Glomerular visceral epithelial cell (primary cell): Measurements from ENCODE around the gene SBF2.

Source experiments
- DNase-seq: peaks from one replicate; pipeline ENCODE4 v3.0.0-alpha.2; 2016; ENCODE audit errors: extremely low spot score

The SBF2 gene

DNA sequence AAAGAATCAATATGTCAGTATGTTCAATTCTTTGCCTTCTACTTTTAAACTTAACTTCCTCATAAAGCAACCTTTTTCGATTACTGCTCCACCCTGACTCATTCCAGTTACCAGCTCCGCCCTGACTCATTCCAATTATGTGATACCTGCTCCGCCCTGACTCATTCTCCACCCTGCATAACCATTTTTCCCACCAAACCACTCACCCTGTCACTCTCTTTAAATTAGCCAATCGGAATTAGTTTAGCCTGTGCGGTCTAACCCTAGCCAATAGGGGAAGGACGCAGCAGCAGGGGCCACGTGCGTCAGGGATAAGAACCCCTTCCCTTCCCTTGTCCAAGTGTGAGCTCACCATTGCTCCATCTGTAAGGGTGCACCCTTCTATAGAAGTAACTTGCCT, 393.8 kb downstream of the SBF2 start:
- peak; percentile 65 for DNase-seq

GRCh38 chr11:9899676-9900075, 394.3 kb downstream of the SBF2 start:
- DNase-seq = no peak

GRCh38 chr11:9896902-9897301, 397.1 kb downstream of the SBF2 start:
- no peak for DNase-seq

DNA sequence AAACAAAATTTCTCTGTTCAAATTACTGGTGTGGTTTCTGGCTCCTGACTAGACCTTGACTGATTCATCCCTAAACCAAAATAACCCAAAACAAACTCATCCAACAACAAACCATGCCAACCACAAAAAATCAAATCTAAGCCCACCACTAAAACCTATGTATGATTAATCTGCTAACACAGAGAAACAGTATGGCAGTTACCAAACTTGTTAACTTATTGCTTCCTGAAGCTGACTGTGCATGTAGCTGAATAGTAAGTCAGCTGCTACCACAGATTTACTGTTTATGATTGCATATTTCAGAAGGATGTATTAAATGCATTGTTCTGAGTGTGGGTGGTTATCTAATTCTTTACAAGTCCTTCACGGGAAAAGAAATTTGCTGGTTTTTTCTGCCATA, 399.0 kb downstream of the SBF2 start:
- DNase-seq = peak; percentile 15

DNA sequence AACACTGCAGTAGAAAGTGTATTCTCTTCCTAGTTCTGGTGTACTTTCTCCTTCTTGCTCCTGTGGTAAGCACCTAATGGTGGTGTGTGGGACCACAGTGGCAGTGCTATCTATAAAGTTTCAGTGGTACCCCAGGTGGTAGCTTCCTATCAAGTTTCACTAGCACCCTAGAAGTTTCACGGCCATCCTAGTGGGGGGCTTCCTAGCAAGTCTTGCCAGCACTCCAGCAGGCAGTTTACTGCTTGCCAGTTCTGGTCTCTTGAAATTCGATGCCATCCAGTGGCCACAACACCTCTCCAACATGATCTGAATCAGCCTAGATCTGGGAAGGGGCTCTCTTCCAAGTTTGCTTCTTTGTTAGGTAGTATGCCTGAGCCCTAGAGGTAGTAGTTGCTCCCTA, 400.5 kb downstream of the SBF2 start:
- DNase-seq = no peak

DNA sequence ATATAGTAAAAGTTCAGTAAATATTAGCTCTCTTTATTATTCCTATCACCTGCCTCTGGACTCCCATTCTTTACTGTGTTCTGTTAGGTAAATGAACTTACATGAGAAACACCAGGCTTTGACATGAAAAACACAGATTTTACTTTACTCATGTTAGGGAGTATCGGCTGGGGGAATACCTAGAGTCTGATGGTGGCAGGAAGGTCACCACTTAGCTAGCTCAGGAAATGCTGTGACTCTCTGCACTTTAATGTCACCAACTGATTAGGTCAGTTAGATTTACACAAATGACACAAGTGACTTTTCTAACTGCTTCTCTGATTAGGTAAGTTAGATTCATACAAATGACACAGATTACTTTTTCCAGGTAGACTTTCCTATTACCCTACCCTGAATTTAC, 405.1 kb downstream of the SBF2 start:
- DNase-seq = no peak

DNA sequence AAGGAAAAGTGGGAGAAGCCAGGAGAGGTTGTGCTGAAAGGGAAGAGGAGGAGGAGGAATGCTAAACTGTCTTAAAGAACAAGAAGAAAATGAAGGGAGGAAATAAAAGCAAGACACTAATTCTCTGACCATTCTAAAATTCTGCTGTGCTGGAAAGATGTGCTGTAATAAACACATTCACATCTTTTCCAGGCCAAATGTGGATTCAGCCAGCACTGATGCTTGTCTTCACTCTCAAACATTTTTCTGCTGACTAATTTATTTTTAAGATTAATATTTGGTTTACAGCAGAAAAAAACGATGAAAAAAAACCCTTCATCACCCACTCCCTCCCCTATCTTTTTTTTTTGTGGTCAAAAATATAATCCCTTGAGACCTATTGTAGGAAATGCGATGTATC, 406.5 kb downstream of the SBF2 start:
- no peak for DNase-seq

- DNase-seq = no peak
Measured at GRCh38 chr11:9886595-9886994, 407.4 kb downstream of the SBF2 start.

- no peak for DNase-seq
Measured at GRCh38 chr11:9884601-9885000, 409.4 kb downstream of the SBF2 start.

DNA sequence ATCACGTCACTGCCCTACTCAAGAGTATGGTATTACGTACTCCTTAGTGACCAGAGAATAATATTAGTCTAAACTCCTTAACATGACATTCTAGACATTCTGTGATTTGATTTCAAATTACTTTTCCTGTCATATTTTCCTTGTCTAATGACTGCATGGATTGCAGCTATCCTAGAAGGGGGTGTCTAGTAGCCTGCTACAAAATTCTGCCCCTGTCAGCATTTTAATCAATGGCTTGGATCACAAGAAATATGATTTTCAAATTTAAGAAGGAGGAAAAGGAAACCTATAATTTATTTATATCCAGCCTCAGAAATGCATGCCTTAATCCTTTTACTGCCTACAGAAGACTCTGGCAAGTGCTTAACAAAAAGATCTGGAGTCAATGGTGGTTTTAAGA, 413.4 kb downstream of the SBF2 start:
- no peak for DNase-seq

DNA sequence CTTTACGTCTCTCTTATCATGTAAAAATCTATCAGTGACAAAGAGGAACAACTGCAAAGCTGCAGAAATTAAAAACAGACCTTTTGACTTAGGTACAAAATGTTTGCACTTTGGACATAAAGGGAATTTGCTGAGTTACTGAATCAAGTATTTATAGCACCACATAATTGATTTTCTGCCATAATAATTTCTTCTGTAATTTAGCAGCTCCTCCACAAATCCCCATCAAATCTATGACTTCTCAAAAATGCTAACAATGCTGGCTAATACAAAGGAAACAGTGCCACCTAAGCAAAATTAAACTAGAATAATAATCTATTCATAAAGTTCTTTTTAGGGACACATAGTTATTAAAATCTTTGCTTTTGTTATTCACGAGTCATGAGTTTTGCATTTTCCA, 415.1 kb downstream of the SBF2 start:
- DNase-seq = no peak

DNA sequence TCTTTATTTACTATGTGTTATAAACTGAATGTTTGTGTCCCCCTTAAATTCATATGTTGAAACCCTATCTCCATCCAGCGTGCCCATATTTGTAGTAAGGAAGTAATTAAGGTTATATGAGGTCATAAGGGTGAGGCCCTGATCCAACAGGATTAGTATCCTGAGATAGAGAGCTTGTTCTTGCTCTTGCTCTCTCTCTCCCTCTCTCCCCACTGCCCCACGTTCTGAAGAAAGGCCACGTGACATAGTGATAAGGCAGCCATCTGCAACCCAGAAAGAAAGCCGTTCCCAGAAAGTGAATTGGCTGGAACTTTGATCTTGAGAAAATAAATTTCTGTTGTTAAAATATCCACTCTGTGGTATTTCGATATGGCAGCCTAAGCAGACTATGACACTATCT, 417.7 kb downstream of the SBF2 start:
- no peak for DNase-seq

DNA sequence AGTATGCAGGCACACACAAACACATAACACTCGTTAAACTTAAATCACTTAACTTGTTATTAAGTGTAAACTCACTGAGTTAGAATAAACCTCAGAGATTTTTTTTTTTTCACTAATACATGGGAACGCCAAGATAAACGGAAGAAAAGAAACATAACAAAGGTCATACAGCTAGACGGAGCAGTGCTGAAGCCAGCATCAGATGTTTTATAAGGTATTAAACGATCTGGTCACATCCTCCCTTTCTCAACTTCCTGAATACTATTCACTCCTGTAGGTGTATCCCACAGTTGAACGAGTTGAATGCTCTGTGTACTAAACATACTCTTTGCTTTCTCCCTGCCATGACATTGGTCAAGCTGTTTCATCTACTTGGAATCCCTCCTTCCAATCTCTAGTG, 418.2 kb downstream of the SBF2 start:
- DNase-seq = no peak

GRCh38 chr11:9875399-9875798, 418.6 kb downstream of the SBF2 start:
- DNase-seq = no peak

- no peak for DNase-seq
Measured at GRCh38 chr11:9874466-9874865, 419.6 kb downstream of the SBF2 start.

DNA sequence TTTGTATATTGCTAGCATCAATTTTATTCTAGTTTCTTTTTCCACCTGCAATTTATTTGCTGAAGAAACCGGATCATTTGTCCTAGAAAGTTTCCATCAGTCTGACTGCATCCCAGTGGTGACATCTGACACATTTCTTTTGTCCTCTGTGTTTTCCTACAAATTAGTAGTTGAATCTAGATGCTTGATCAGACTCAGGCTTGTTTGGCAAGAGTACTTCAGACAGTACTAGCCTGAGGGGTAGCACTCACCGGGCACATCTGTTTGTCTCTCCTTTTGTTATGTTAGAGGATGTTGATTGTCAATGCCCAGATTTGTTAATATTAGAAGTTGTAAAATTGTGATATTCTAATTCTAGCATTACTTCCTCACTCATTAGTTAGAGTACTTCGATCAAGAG, 425.4 kb downstream of the SBF2 start:
- no peak for DNase-seq

GRCh38 chr11:9862981-9863380, 431.0 kb downstream of the SBF2 start:
- DNase-seq = no peak

- peak; percentile 80 for DNase-seq
Measured at GRCh38 chr11:9861860-9862725, 431.9 kb downstream of the SBF2 start.

- peak; percentile 32 for DNase-seq
Measured at GRCh38 chr11:9859554-9860305, 434.3 kb downstream of the SBF2 start.

DNA sequence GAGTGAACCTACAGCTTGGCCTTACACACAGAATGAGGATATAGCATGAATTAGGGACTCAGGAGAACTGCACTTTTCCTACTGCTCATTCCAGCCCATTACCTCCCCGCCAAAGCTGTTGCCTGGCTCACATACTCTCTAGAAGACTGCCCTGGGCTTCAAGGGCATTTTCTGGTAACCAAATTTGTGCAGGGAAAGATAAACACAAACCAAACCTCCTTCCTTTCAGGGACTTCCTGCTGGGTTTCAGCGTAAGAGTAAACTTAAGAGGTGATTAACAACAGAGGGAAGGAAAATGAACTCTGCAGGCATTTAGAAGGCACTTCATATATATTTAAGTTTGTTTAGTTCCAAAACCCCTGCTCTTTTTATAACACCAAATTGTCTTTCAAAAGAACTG, 435.2 kb downstream of the SBF2 start:
- no peak for DNase-seq

GRCh38 chr11:9858218-9858617, 435.8 kb downstream of the SBF2 start:
- DNase-seq = no peak

DNA sequence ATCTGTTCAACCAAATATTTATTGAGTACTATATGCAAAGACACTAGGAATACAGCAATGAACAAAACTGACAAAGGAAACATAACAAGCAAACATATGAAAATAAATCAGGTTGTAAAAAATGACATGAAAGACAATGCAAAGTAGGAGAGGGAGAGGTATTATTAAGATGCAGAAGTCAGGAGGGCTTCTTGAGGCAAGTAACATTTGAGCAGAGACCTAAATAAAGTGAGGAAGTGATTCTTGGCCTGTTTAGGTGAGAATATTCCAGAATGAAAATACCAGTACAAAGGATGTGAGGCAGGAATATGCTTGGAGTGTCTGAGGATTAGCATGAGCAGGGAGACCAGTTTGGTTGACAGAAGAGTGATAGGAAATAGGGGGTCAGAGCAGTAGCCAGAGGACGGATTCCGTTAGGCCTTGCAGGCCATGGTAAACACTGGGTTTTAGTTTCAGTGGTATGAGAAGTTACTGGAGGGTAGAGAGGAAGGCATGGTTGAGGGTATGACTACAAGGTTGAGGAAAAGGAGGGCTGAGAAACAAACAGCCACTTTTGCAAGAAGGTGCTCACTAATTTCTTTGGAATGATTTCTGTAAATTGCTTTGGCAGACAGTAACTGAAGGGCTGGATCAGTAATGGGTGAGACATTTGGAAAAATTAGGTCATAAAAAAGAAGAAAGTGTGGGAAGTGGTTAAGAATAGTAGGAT, 438.3 kb downstream of the SBF2 start:
- DNase-seq = peak; percentile 10
